Tibial nerve (tissue), 4 donors: Measurements from ENCODE around the gene POTEJ.
"Not testable (repeated sequence)": the region's sequence is repeated elsewhere in the genome, so short reads cannot be mapped to it uniquely, and the experiment has no call there.

ENCODE experiments used
- EP300 ChIP-seq, 2 donors: sonication (generic); formaldehyde crosslinking; IDR thresholded peaks; one replicate each; pipeline ENCODE4 v1.6.1; 2017; ENCODE audit warnings: antibody characterized with exemption in 2 of 2, mild to moderate bottlenecking in 1 of 2
- POLR2A ChIP-seq, 2 donors: fragments of 450-650 bp; IDR thresholded peaks; one replicate each; pipeline ENCODE4 v1.6.1; 2017; ENCODE audit warnings: antibody characterized with exemption in 2 of 2, mild to moderate bottlenecking in 2 of 2, moderate library complexity in 2 of 2
- TF ChIP-seq, protein P1 (sequence below), 5 experiments: fragments of 200-600 bp in 3 of 5; fragments of 450-650 bp in 2 of 5; sonication (generic) in 3 of 5; IDR thresholded peaks; one replicate each; pipeline ENCODE4 v1.5.1; 2016 to 2019; ENCODE audit warnings: antibody characterized with exemption in 5 of 5, mild to moderate bottlenecking in 3 of 5, moderate library complexity in 2 of 5

GRCh38 chr2:130577559-130577958 lies 33.7 kb upstream of the POTEJ start:
- TF ChIP-seq EP300, POLR2A (IDR thresholded peaks at IDR 0.05): not testable (repeated sequence)
- TF ChIP-seq, protein P1, sequence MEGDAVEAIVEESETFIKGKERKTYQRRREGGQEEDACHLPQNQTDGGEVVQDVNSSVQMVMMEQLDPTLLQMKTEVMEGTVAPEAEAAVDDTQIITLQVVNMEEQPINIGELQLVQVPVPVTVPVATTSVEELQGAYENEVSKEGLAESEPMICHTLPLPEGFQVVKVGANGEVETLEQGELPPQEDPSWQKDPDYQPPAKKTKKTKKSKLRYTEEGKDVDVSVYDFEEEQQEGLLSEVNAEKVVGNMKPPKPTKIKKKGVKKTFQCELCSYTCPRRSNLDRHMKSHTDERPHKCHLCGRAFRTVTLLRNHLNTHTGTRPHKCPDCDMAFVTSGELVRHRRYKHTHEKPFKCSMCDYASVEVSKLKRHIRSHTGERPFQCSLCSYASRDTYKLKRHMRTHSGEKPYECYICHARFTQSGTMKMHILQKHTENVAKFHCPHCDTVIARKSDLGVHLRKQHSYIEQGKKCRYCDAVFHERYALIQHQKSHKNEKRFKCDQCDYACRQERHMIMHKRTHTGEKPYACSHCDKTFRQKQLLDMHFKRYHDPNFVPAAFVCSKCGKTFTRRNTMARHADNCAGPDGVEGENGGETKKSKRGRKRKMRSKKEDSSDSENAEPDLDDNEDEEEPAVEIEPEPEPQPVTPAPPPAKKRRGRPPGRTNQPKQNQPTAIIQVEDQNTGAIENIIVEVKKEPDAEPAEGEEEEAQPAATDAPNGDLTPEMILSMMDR (IDR thresholded peaks at IDR 0.05), result not testable (repeated sequence)
